Activated CD8-positive, alpha-beta memory T cell treated with anti-CD3 and anti-CD28 coated beads for 1 hour (primary cell): Measurements from ENCODE around the gene EGFLAM.

ENCODE experiments used
- DNase-seq, 2 donors: peaks; one replicate each; pipeline ENCODE4 v3.0.0-alpha.2; 2020; ENCODE audit warnings: low read depth in 1 of 2; ENCODE audit errors: extremely low read depth in 1 of 2

Gene EGFLAM

GRCh38 chr5:38258319-38259061, at the start of gene EGFLAM:
Gene EGFLAM (plus strand): TSS chr5:38258559. CDS start chr5:38258755, 196 bp downstream.
- no peak for DNase-seq

GRCh38 chr5:38208782-38209378, 49.5 kb upstream of the EGFLAM start:
- no peak for DNase-seq

- DNase-seq, result no peak
Measured at GRCh38 chr5:38210676-38211353, 47.5 kb upstream of the EGFLAM start.

- no peak for DNase-seq
Measured at GRCh38 chr5:38211354-38211710, 47.0 kb upstream of the EGFLAM start.

- DNase-seq, result no peak
Measured at GRCh38 chr5:38212307-38212706, 46.1 kb upstream of the EGFLAM start.

DNA sequence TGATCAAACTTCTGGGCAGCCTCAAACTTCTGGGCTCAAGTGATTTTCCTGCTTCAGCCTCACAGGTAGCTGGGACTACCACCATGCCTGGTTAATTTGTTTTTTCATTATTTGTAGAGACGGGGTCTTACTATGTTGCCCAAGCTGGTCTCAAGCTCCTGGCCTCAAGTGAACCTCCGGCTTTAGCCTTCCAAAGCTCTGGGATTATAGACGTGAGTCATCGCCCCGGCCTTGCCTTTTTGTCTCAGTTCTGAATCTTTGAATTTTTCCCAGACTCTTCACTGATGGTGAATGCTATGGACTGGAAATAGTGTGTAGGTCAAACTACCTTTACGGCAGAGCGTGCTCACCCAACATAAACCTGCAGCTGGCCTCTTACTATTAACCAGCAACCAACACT, 32.3 kb upstream of the EGFLAM start:
- no peak for DNase-seq

DNA sequence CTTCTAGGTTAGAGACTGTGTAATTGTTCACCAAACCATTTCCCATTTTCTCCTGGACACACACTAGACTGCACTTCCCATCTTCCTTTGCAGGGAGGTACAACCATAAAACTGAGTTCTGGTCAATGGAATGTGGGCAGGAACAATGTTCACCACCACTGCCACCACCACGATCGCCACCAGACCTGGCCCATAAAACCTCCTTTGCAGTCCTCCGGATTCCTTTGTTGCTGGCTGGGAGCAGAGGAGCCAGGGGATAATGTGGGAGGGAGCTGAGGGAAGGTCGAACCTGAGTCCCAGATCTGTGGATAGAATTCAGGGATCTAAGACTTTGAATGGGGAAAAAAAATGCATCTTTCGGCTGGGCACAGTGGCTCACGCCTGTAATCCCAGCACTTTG, 29.4 kb upstream of the EGFLAM start:
- DNase-seq, result no peak

GRCh38 chr5:38234737-38235136, 23.6 kb upstream of the EGFLAM start:
- DNase-seq, result no peak

- no peak for DNase-seq
Measured at GRCh38 chr5:38237681-38238080, 20.7 kb upstream of the EGFLAM start.

GRCh38 chr5:38240212-38240611, 18.1 kb upstream of the EGFLAM start:
- no peak for DNase-seq

GRCh38 chr5:38241655-38242054, 16.7 kb upstream of the EGFLAM start:
- DNase-seq, result no peak

- no peak for DNase-seq
Measured at GRCh38 chr5:38245307-38245706, 13.1 kb upstream of the EGFLAM start.

DNA sequence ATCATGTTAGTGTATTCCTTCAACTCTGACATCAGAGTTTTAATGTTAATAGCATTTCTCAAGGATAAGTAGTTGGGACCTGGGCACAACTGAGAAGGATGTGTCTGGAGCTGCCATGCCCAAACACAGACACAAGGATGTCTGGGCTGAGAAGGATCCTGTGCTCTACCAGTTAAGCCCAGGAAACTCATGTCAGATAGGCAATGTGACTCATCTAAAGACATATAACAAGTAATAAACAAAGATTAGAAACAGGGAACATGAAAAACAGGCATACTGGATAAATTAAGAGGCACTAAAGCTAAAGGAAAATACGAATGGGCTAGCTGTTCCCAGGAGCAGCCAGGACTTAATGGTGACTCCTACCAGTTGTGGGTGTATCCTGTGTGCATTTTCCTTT, 9.1 kb upstream of the EGFLAM start:
- DNase-seq, result no peak

- DNase-seq, result no peak
Measured at GRCh38 chr5:38249812-38250211, 8.5 kb upstream of the EGFLAM start.

DNA sequence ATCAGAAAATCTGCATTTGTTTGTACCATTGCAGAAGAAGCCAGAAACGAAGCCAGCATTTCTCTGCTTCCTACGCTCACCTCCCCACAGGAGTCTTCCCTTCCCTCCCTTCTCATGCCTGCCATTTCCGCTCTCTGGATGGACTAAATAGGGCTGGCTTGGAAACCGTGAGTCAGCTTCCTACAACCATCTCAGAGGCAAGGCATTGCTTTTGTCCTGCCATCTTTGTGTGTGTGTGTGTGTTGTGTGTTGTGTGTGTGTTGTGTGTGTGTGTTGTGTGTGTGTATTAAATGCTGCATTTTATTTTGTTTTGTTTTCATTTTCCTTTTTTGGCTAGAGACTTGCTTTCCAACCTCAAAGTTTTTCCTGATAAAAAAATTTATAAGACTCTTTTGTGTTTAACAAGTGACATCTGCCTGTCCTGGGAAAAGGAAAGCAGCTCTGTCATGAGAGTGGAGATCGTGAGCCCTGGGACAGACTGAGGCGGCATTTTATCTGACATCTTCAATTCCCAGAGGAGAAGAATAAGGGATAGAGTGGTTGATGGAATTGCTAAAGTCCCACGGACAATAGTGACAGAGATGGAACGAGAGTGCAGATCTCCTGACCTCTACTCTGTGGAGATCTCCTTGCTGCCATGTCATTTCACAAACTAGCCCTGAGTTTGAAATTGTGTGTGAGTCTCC, 7.5 kb upstream of the EGFLAM start:
- DNase-seq, result no peak

DNA sequence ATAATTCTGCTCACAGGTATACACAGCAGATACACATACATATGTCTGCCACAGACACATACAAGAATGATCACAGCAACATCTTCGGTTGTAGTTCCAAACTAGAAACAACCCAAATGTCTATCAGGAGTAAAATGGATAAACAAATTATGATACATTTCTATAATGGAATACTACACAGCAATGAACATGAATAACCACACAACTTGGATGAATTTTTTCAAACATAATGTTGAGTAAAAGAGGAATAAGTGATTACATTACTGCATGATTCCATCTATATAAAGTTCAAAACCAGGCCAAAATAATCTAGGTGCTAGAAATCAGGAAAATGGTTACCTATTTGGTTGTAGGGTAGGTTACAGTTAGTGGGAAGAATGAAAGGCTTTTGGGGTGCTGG, 4.6 kb upstream of the EGFLAM start:
- DNase-seq, result no peak

GRCh38 chr5:38257308-38258041, 884 bp upstream of the EGFLAM start:
- DNase-seq, result no peak

DNA sequence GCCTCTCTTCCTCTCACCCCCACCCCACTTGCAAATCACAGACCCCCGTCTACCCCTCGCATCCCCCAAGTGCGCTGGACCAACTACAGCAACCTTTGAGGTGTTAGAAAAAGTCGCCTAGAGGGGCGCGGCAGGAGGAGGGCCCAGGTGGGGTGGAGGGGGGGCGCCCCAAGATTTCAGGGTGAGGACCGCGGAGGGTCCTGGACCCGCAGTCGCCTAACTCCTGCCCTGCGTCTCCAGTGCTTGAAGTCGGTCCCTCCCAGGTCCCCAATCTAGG, 379 bp upstream of the EGFLAM start:
- no peak for DNase-seq

DNA sequence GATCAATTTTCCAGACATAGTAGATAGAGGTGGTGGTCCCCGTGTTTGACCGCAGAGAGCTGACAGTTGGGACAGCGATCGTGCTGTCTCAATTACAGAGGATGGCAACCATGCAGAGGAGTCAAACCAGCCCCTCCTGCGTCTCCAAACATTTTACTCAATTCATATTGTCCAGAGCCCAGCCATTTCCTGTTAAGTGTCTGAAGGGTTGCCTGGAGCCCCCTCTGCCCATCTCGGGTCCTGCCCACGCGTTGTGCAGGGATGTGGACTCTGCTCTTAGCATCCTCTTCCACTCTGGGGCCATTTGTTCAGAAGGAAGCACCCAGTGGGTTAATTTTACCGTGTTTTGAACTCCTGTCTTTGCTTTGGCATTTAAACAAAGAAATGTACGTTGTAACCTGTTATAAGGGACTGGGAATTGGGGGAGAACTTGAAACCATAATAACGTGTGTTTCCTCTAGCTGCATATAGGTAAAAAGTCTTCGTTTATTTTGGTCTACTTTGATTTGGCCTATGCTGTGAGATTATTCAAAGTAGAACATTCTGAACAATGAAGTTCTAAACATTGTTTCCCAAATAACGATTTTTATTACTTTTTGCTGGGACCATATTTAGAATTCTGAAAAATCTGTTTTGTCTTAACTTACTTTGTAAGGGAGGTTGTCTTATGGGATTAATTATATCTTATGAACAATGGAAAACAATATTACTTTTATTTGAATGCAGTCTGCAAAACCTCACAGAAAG, 876 bp downstream of the EGFLAM start:
- no peak for DNase-seq

- no peak for DNase-seq
Measured at GRCh38 chr5:38259809-38260160, 1.4 kb downstream of the EGFLAM start.

DNA sequence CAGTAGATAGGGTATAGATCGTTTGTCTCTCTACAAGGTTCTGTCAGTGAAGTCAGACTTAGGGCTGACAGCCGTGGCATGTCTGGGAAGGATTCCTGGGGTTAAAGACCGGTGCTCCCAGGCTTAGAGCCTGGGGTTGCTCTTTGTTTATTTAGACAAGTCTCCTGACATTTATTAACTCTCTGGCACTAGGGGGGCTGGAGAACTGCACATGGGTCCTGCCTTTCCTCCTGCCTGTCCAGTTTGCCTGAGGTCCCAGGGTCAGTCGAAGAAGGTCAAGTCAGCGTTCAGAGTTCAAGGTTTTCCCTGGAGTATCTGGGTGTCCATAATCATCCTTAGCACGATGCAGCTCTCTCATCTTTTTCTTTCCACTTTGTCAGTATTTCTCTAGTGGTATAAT, 5.6 kb downstream of the EGFLAM start:
- DNase-seq, result no peak
